Measurements from ENCODE around the gene TTC22. TPM values are rescaled to one million over a fixed set of nuclear protein-coding genes. Genes with fewer than 3 reads are reported as not detected.

The TTC22 gene
- total RNA-seq, 4 donors from 2014 or later = 0.10 to 0.24 (median 0.13) TPM; not detected in 1

DNA sequence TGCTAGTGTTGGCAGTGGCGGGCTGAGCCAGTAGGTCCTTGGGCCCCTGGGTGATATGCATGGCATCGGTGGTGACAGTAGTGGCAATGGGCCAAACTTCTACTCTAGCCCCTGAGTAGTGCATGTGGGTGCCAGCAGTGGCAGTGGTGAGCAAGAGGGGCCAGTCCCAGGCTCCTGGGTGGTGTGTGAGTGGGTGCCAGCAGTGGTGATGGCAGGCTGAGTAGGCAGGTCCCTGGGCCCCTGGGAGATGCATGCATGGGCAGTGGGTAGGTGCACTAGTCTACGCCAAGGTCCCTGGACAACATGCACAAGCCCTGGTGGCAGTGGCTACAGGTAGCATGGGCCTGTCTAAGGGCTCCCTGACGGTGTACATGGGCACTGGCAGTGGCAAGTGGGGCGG is 24.6 kb upstream of the TTC22 start:
- H3K27ac ChIP-seq = no peak overlapping the region
- intact Hi-C loops (cut with DNase I; ENCODE audit: low total_unique reads) (no loop called here), in situ Hi-C loops (cut with MboI; ENCODE audit: low sequenced_read_pairs in 4 of 4) (no loop called here)
- no peak overlapping the region for H3K4me3 ChIP-seq
- H3K9me3 ChIP-seq = peaks cover 0 to 15% (median 0%) of the 10 kb centered on the region in 3 donors
- ATAC-seq (no peak), DNase-seq (no peak)
- TF ChIP-seq CTCF (IDR thresholded peaks at IDR 0.05 in 4 of 5, conservative IDR thresholded peaks at IDR 0.05 in 1 of 5) = no peak
- TF ChIP-seq POLR2A (IDR thresholded peaks at IDR 0.05) = no peak
- no peaks in the 10 kb centered on the region for H3K27me3 ChIP-seq
- H3K4me1 ChIP-seq = no peaks in the 10 kb centered on the region
- no peaks in the 10 kb centered on the region for H3K36me3 ChIP-seq

DNA sequence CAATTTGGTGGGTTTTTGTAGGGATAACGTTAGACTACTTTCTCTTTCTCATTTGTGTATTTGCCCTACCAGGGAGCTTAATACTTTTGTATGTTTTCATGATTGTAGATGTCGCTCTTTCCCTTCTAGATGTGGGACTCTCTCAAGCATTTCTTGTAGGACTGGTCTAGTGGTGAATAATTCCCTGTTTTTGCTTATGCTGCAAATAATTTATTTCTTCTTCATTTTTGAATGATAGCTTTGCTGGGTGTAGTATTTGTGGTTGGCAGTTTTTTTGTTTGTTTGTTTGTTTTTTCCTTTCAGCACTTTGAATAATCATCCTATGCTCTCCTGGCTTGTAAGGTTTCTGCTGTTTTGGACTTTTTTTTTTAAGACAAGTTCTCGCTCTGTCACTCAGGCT is 22.5 kb upstream of the TTC22 start:
- Histone ChIP-seq H3K27me3 (no peaks in the 10 kb centered on the region), H3K9me3 (peaks cover 0 to 15% (median 0%) of the 10 kb centered on the region in 3 donors), H3K27ac (no peak overlapping the region), H3K4me3 (no peak overlapping the region), H3K36me3 (no peaks in the 10 kb centered on the region), H3K4me1 (no peaks in the 10 kb centered on the region)
- intact Hi-C loops (cut with DNase I; ENCODE audit: low total_unique reads) (no loop called here), in situ Hi-C loops (cut with MboI; ENCODE audit: low sequenced_read_pairs in 4 of 4) (loop anchor here in 1 of 4 donors (25.0 kb wide), 1 partner anchor 711 kb away; no protein-coding TSS in a partner anchor)
- ATAC-seq (no peak), DNase-seq (no peak)
- TF ChIP-seq POLR2A (IDR thresholded peaks at IDR 0.05) (no peak), CTCF (IDR thresholded peaks at IDR 0.05 in 4 of 5, conservative IDR thresholded peaks at IDR 0.05 in 1 of 5) (no peak)

DNA sequence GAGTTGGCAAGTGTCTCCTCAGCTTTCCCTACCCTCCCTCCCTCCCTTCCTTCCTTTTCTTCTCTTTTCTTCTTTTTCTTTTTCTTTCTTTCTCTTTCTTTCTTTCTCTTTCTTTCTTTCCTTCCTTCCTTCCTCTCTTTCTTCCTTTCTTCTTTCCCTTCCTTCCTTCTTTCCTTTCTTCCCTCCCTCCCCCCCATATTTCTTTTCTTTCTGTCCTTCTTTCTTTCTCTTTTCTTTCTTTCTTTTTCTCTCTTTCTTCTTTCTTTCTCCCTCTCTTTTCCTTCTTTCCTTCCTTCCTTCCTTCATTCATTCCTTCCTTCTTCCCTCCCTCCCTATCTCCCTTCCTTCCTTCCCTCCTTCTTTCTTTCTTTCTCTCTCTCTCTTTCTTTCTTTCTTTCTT is 18.6 kb upstream of the TTC22 start:
- Histone ChIP-seq H3K4me3 (no peak overlapping the region), H3K27ac (no peak overlapping the region), H3K9me3 (peaks cover 0 to 5% (median 0%) of the 10 kb centered on the region in 3 donors), H3K27me3 (no peaks in the 10 kb centered on the region), H3K36me3 (no peaks in the 10 kb centered on the region), H3K4me1 (no peaks in the 10 kb centered on the region)
- intact Hi-C loops (cut with DNase I; ENCODE audit: low total_unique reads) (no loop called here), in situ Hi-C loops (cut with MboI; ENCODE audit: low sequenced_read_pairs in 4 of 4) (loop anchor here in 1 of 4 donors (25.0 kb wide), 1 partner anchor 707 kb away; no protein-coding TSS in a partner anchor)
- TF ChIP-seq POLR2A (IDR thresholded peaks at IDR 0.05) (no peak), CTCF (IDR thresholded peaks at IDR 0.05 in 4 of 5, conservative IDR thresholded peaks at IDR 0.05 in 1 of 5) (no peak)
- DNase-seq (no peak), ATAC-seq (no peak)

DNA sequence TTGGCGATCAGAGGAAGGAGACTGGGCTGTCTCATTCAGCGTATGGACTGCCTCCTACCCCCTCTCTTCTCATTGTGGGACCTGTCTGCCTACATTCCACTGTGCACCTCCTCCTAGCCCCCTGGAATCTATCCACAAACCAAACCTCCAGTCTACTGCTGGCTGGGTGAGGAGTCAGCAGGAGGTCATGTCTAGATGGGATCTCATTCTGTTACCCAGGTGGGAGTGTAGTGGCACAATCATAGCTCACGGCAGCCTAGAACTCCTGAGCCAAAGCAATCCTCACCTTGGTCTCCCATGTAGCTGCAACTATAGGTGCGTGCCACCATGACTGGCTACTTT is 18.0 kb upstream of the TTC22 start:
- in situ Hi-C loops (cut with MboI; ENCODE audit: low sequenced_read_pairs in 4 of 4) (loop anchor here in 1 of 4 donors (25.0 kb wide), 1 partner anchor 707 kb away; no protein-coding TSS in a partner anchor), intact Hi-C loops (cut with DNase I; ENCODE audit: low total_unique reads) (no loop called here)
- Histone ChIP-seq H3K27ac (no peak overlapping the region), H3K4me1 (no peaks in the 10 kb centered on the region), H3K36me3 (no peaks in the 10 kb centered on the region), H3K4me3 (no peak overlapping the region), H3K27me3 (no peaks in the 10 kb centered on the region), H3K9me3 (peaks cover 0 to 3% (median 0%) of the 10 kb centered on the region in 3 donors)
- ATAC-seq (no peak), DNase-seq (no peak)
- TF ChIP-seq CTCF (IDR thresholded peaks at IDR 0.05 in 4 of 5, conservative IDR thresholded peaks at IDR 0.05 in 1 of 5) (no peak), POLR2A (IDR thresholded peaks at IDR 0.05) (no peak)
